Astrocyte (in vitro differentiated cells and primary cell): ENCODE measurements around the gene ANKRD2. TPM values are rescaled to one million over a fixed set of nuclear protein-coding genes. Genes with fewer than 3 reads are reported as not detected.
"Not testable (repeated sequence)": the region's sequence is repeated elsewhere in the genome, so short reads cannot be mapped to it uniquely, and the experiment has no call there.

Source experiments
- DNase-seq: peaks from one replicate; pipeline ENCODE4 v3.0.0-alpha.2; 2010; ENCODE audit warnings: low read depth
- FAIRE-seq: peaks from 2 replicates; lab custom pipeline; 2011; peaks lifted over from hg19 to GRCh38; lab: Jason Lieb, UNC
- H2AFZ ChIP-seq: 2 replicates; pipeline ENCODE4 v1.6.0; 2012; ENCODE audit warnings: low read depth, low read length, inconsistent platforms
- H3K27ac ChIP-seq: 2 replicates; pipeline ENCODE4 v1.5.1; 2011; ENCODE audit warnings: low read depth, low read length, inconsistent platforms
- H3K27me3 ChIP-seq: 2 replicates; pipeline ENCODE4 v1.6.0; 2011; ENCODE audit warnings: low read length, inconsistent platforms; ENCODE audit not compliant: insufficient read depth
- H3K36me3 ChIP-seq: 2 replicates; pipeline ENCODE4 v1.5.1; 2011; ENCODE audit warnings: low read length, inconsistent platforms; ENCODE audit not compliant: insufficient read depth
- H3K4me1 ChIP-seq: 2 replicates; pipeline ENCODE4 v1.5.1; 2011; ENCODE audit warnings: low read length, inconsistent platforms; ENCODE audit not compliant: insufficient read depth
- H3K4me2 ChIP-seq: 2 replicates; pipeline ENCODE4 v1.6.0; 2012; ENCODE audit warnings: low read length, inconsistent platforms
- H3K4me3 ChIP-seq: 2 replicates; pipeline ENCODE4 v1.5.1; 2011; ENCODE audit warnings: low read depth, mild to moderate bottlenecking, low read length, inconsistent platforms; ENCODE audit not compliant: insufficient read depth
- H3K79me2 ChIP-seq: 2 replicates; pipeline ENCODE4 v1.6.0; 2012; ENCODE audit warnings: mild to moderate bottlenecking, low read length, inconsistent platforms; ENCODE audit not compliant: insufficient read depth
- H3K9ac ChIP-seq: 2 replicates; pipeline ENCODE4 v1.6.0; 2012; ENCODE audit warnings: mild to moderate bottlenecking, low read length, inconsistent platforms
- H3K9me3 ChIP-seq: 2 replicates; pipeline ENCODE4 v1.5.1; 2012; ENCODE audit warnings: low read depth, mild to moderate bottlenecking, low read length, inconsistent platforms; ENCODE audit not compliant: insufficient read depth
- H4K20me1 ChIP-seq: 2 replicates; pipeline ENCODE4 v1.6.0; 2012; ENCODE audit warnings: low read length, inconsistent platforms; ENCODE audit not compliant: insufficient read depth
- H3K27ac Mint-ChIP-seq: one replicate; pipeline ENCODE4 v1.8.0; 2021; ENCODE audit warnings: mild to moderate bottlenecking, mixed read lengths; ENCODE audit not compliant: unreplicated experiment
- H3K27me3 Mint-ChIP-seq: one replicate; pipeline ENCODE4 v1.8.0; 2021; ENCODE audit warnings: low read depth, mixed read lengths; ENCODE audit not compliant: unreplicated experiment
- H3K36me3 Mint-ChIP-seq: one replicate; pipeline ENCODE4 v1.8.0; 2021; ENCODE audit warnings: low read depth, mixed read lengths; ENCODE audit not compliant: unreplicated experiment
- H3K4me1 Mint-ChIP-seq: one replicate; pipeline ENCODE4 v1.8.0; 2021; ENCODE audit warnings: low read depth, mixed read lengths; ENCODE audit not compliant: unreplicated experiment
- H3K4me3 Mint-ChIP-seq: one replicate; pipeline ENCODE4 v1.8.0; 2021; ENCODE audit warnings: mild to moderate bottlenecking, moderate library complexity, mixed read lengths; ENCODE audit not compliant: unreplicated experiment
- H3K9me3 Mint-ChIP-seq: one replicate; pipeline ENCODE4 v1.8.0; 2021; ENCODE audit warnings: mild to moderate bottlenecking, mixed read lengths; ENCODE audit not compliant: unreplicated experiment
- EZH2 ChIP-seq: IDR thresholded peaks from 2 replicates; pipeline ENCODE4 v1.6.1; 2012; ENCODE audit warnings: mild to moderate bottlenecking, low read length, inconsistent platforms; ENCODE audit not compliant: insufficient read depth
- total RNA-seq: library from RNA; stranded (reverse); gene quantifications from 2 replicates; pipeline ENCODE4 v1.2.1, GENCODE V29; 2021
- TF ChIP-seq, protein P1 (sequence below): IDR thresholded peaks from 2 replicates; pipeline ENCODE4 v1.5.1; 2011; ENCODE audit warnings: low read depth, mild to moderate bottlenecking, inconsistent platforms, low read length, moderate library complexity; ENCODE audit not compliant: insufficient read depth

Gene ANKRD2
- total RNA-seq, 1 donor from 2014 or later, result 0.36 TPM

DNA sequence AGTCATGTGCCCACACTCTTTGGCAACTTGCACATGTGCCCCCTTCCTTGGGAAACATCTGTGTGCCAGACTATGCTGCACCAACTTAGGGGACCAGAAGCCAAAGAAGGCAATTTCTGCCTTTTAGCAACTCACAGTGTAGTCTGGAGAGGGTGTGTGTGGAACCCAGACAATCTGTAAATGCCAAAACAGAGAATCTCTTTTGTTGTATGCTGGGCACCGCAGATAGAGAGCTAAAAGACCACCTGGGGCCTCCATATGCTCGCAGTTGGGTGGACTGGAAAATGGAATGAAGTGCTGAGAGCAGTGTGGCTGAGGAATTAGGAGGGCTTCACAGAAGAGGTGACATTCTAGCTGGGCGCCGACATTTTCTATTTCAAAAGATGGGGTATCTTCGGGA, 47.5 kb upstream of the ANKRD2 start:
- peaks cover 9% of the 10 kb centered on the region for H3K36me3 Mint-ChIP-seq
- TF ChIP-seq EZH2, result no peak
- TF ChIP-seq, protein P1, sequence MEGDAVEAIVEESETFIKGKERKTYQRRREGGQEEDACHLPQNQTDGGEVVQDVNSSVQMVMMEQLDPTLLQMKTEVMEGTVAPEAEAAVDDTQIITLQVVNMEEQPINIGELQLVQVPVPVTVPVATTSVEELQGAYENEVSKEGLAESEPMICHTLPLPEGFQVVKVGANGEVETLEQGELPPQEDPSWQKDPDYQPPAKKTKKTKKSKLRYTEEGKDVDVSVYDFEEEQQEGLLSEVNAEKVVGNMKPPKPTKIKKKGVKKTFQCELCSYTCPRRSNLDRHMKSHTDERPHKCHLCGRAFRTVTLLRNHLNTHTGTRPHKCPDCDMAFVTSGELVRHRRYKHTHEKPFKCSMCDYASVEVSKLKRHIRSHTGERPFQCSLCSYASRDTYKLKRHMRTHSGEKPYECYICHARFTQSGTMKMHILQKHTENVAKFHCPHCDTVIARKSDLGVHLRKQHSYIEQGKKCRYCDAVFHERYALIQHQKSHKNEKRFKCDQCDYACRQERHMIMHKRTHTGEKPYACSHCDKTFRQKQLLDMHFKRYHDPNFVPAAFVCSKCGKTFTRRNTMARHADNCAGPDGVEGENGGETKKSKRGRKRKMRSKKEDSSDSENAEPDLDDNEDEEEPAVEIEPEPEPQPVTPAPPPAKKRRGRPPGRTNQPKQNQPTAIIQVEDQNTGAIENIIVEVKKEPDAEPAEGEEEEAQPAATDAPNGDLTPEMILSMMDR, result no peak
- Histone ChIP-seq H3K9me3 (no peaks in the 10 kb centered on the region), H3K36me3 (no peaks in the 10 kb centered on the region), H3K27me3 (no peaks in the 10 kb centered on the region), H3K4me2 (no peak overlapping the region), H4K20me1 (peaks cover 71% of the 10 kb centered on the region), H3K9ac (no peak overlapping the region), H3K4me3 (no peak overlapping the region), H3K27ac (no peak overlapping the region), H3K4me1 (no peaks in the 10 kb centered on the region), H3K79me2 (peaks cover 60% of the 10 kb centered on the region), H2AFZ (no peak overlapping the region)
- no peak overlapping the region for H3K27ac Mint-ChIP-seq
- no peaks in the 10 kb centered on the region for H3K27me3 Mint-ChIP-seq
- no peak overlapping the region for H3K4me3 Mint-ChIP-seq
- FAIRE-seq (no peak), DNase-seq (no peak)
- peaks cover 3% of the 10 kb centered on the region for H3K9me3 Mint-ChIP-seq
- peaks cover 19% of the 10 kb centered on the region for H3K4me1 Mint-ChIP-seq

DNA sequence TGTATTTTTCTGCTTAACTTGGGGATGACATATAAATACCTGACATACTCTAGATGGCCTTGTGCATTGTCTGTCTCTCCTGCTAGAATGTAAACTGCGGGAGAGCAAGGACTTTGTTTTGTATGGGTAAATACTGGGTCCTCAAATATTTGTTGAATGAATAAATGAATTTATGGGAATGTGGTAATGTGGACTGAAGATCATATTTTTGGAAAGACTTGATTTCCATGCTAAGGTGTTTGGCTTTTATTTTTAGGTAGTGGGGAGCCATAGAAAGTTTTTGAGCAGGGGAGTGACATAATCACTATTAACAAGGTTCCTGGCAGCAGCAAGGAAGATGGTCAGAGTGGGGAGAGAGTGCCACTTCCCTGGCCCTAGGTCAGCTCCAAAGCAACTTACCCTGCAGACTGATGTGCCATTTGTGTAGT, 46.9 kb upstream of the ANKRD2 start:
- peaks cover 16% of the 10 kb centered on the region for H3K4me1 Mint-ChIP-seq
- peaks cover 54% of the 10 kb centered on the region for H3K79me2 ChIP-seq
- FAIRE-seq, result no peak

DNA sequence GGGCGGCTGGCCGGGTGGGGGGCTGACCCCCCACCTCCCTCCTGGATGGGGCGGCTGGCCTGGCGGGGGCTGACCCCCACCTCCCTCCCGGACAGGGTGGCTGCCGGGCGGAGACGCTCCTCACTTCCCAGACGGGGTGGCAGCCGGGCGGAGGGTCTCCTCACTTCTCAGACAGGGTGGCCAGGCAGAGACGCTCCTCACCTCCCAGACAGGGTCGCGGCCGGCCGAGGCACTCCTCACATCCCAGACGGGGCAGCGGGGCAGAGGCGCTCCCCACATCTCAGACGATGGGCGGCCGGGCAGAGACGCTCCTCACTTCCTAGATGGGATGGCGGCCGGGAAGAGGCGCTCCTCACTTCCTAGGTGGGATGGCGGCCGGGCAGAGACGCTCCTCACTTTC, 43.7 kb upstream of the ANKRD2 start:
- H3K4me1 Mint-ChIP-seq, result peaks cover 25% of the 10 kb centered on the region
- not testable (repeated sequence) for H3K4me3 ChIP-seq, H3K27ac Mint-ChIP-seq, H3K27me3 Mint-ChIP-seq, H3K27me3 ChIP-seq, H3K9ac ChIP-seq, H2AFZ ChIP-seq, H3K27ac ChIP-seq, FAIRE-seq, H3K9me3 Mint-ChIP-seq, H3K36me3 Mint-ChIP-seq, H3K36me3 ChIP-seq, H3K4me3 Mint-ChIP-seq, H3K9me3 ChIP-seq, H3K4me2 ChIP-seq, DNase-seq
- H4K20me1 ChIP-seq, result peaks cover 40% of the 10 kb centered on the region
- peaks cover 17% of the 10 kb centered on the region for H3K4me1 ChIP-seq
- H3K79me2 ChIP-seq, result peaks cover 33% of the 10 kb centered on the region

More for the DNA sequence above, 46.9 kb upstream of the ANKRD2 start:
- H3K9ac ChIP-seq, result no peak overlapping the region
- Mint-ChIP-seq H3K9me3 (peaks cover 3% of the 10 kb centered on the region), H3K36me3 (peaks cover 9% of the 10 kb centered on the region), H3K27ac (no peak overlapping the region), H3K4me3 (no peak overlapping the region), H3K27me3 (no peaks in the 10 kb centered on the region)
- no peak overlapping the region for H3K4me3 ChIP-seq
- H4K20me1 ChIP-seq, result peaks cover 64% of the 10 kb centered on the region
- no peaks in the 10 kb centered on the region for H3K36me3 ChIP-seq
- no peaks in the 10 kb centered on the region for H3K27me3 ChIP-seq
- H3K9me3 ChIP-seq, result no peaks in the 10 kb centered on the region
- no peaks in the 10 kb centered on the region for H3K4me1 ChIP-seq
- H2AFZ ChIP-seq, result no peak overlapping the region
- H3K4me2 ChIP-seq, result no peak overlapping the region
- DNase-seq, result no peak
- no peak for TF ChIP-seq EZH2
- TF ChIP-seq, protein P1, result no peak
- H3K27ac ChIP-seq, result no peak overlapping the region
